IMR-90 (cell line): ENCODE data around the gene NPL. TPM values are rescaled to one million over a fixed set of nuclear protein-coding genes. Genes with fewer than 3 reads are reported as not detected.

ENCODE experiments used
- ATAC-seq: fragments of 200-7000 bp; cut with Tn5 transposase; 2 replicates; pipeline ENCODE4 v1.9.1; 2020; ENCODE audit warnings: low read depth, mild to moderate bottlenecking, moderate library complexity
- BruUV-seq: library from RNA; stranded (reverse); fragments of 400-500 nt; replicated peaks from 2 replicates; lab custom pipeline; 2021; lab: Mats Ljungman, UMichigan
- CTCF ChIA-PET: fragments of 300-600 bp; formaldehyde crosslinking; extraction: SDS; loops from one replicate; lab custom pipeline; 2021; ENCODE audit warnings: antibody characterized with exemption; lab: Yijun Ruan, JAX
- POLR2A ChIA-PET: fragments of 300-600 bp; sonication (Branson Sonifier 250); formaldehyde crosslinking; loops from one replicate; lab custom pipeline; 2022; ENCODE audit warnings: antibody characterized with exemption; ENCODE audit not compliant: unreplicated experiment; lab: Charles Lee
- DNase-seq: peaks from one replicate; pipeline ENCODE4 v3.0.0; 2013
- H2AFZ ChIP-seq: replicated peaks from 2 replicates; pipeline ENCODE3; 2013; ENCODE audit warnings: low read length, mild to moderate bottlenecking; ENCODE audit not compliant: poor library complexity
- H2AK5ac ChIP-seq: 2 replicates; pipeline ENCODE4 v1.6.1; 2013; ENCODE audit warnings: low read depth, low read length, inconsistent platforms
- H2AK9ac ChIP-seq: replicated peaks from 2 replicates; pipeline ENCODE3; 2013; ENCODE audit warnings: mild to moderate bottlenecking, low read depth, low read length, moderate library complexity; ENCODE audit not compliant: poor library complexity
- H2BK120ac ChIP-seq: 2 replicates; pipeline ENCODE4 v1.6.1; 2013; ENCODE audit warnings: low read depth, low read length, inconsistent platforms
- H2BK15ac ChIP-seq: 3 replicates; pipeline ENCODE4 v1.6.1; 2013; ENCODE audit warnings: low read depth, low read length, inconsistent platforms
- H2BK20ac ChIP-seq: 2 replicates; pipeline ENCODE4 v1.6.1; 2013; ENCODE audit warnings: low read depth, mild to moderate bottlenecking, inconsistent platforms, low read length, moderate library complexity
- H2BK5ac ChIP-seq: 2 replicates; pipeline ENCODE4 v1.6.1; 2013; ENCODE audit warnings: mild to moderate bottlenecking, low read depth, low read length, inconsistent platforms; ENCODE audit not compliant: poor library complexity, severe bottlenecking
- H3K14ac ChIP-seq: replicated peaks from 2 replicates; pipeline ENCODE4 v1.6.1; 2013; ENCODE audit warnings: low read depth, low read length, inconsistent platforms
- H3K18ac ChIP-seq: 2 replicates; pipeline ENCODE4 v1.6.1; 2013; ENCODE audit warnings: low read depth, low read length, control low read depth
- H3K23ac ChIP-seq: 2 replicates; pipeline ENCODE4 v1.6.1; 2013; ENCODE audit warnings: low read depth, low read length, inconsistent platforms
- H3K27ac ChIP-seq: 2 replicates; pipeline ENCODE4 v1.5.1; 2013; ENCODE audit warnings: mild to moderate bottlenecking, control low read depth, low read length; ENCODE audit not compliant: insufficient read depth
- H3K27me3 ChIP-seq: 2 replicates; pipeline ENCODE4 v1.6.1; 2013; ENCODE audit warnings: low read length; ENCODE audit not compliant: control insufficient read depth, insufficient read depth
- H3K36me3 ChIP-seq: 2 replicates; pipeline ENCODE4 v1.6.1; 2013; ENCODE audit warnings: low read length, mixed read lengths; ENCODE audit not compliant: control insufficient read depth, insufficient read depth
- H3K4ac ChIP-seq: 2 replicates; pipeline ENCODE4 v1.6.1; 2013; ENCODE audit warnings: low read depth, low read length, inconsistent platforms
- H3K4me1 ChIP-seq: 2 replicates; pipeline ENCODE4 v1.6.1; 2013; ENCODE audit warnings: low read length, mixed read lengths; ENCODE audit not compliant: control insufficient read depth, insufficient read depth
- H3K4me2 ChIP-seq: 2 replicates; pipeline ENCODE4 v1.6.1; 2013; ENCODE audit warnings: low read depth, mild to moderate bottlenecking, control low read depth, low read length, moderate library complexity
- H3K4me3 ChIP-seq: 2 replicates; pipeline ENCODE4 v1.5.1; 2013; ENCODE audit warnings: low read depth, mild to moderate bottlenecking, control low read depth, low read length, moderate library complexity; ENCODE audit not compliant: insufficient read depth
- H3K56ac ChIP-seq: 2 replicates; pipeline ENCODE4 v1.6.1; 2013; ENCODE audit warnings: low read length, inconsistent platforms; ENCODE audit not compliant: insufficient read depth; ENCODE audit errors: extremely low read depth
- H3K79me1 ChIP-seq, 2 experiments: 2 replicates each; pipeline ENCODE4 v1.6.1; 2013; ENCODE audit warnings: low read length in 2 of 2, inconsistent platforms in 1 of 2, low read depth in 1 of 2
- H3K9ac ChIP-seq: 2 replicates; pipeline ENCODE4 v1.6.1; 2013; ENCODE audit warnings: low read depth, low read length, control low read depth
- H3K9me1 ChIP-seq: 2 replicates; pipeline ENCODE4 v1.6.1; 2013; ENCODE audit warnings: low read length, inconsistent platforms; ENCODE audit not compliant: insufficient read depth
- H3K9me3 ChIP-seq: 2 replicates; pipeline ENCODE4 v1.6.1; 2013; ENCODE audit warnings: low read length; ENCODE audit not compliant: control insufficient read depth, insufficient read depth
- H4K20me1 ChIP-seq: 2 replicates; pipeline ENCODE4 v1.6.1; 2013; ENCODE audit warnings: low read length, inconsistent platforms; ENCODE audit not compliant: insufficient read depth
- H4K5ac ChIP-seq: 2 replicates; pipeline ENCODE4 v1.6.1; 2013; ENCODE audit warnings: mild to moderate bottlenecking, low read depth, low read length, control low read depth
- H4K8ac ChIP-seq, 2 experiments: 2 replicates each; pipeline ENCODE4 v1.6.1; 2013; ENCODE audit warnings: low read depth in 2 of 2, low read length in 2 of 2, control low read depth in 1 of 2, inconsistent platforms in 1 of 2
- H4K91ac ChIP-seq: 2 replicates; pipeline ENCODE4 v1.6.1; 2013; ENCODE audit warnings: low read depth, low read length, inconsistent platforms; ENCODE audit not compliant: insufficient read depth
- CEBPB ChIP-seq: IDR thresholded peaks from 2 replicates; pipeline ENCODE4 v1.6.1; 2012; ENCODE audit warnings: low read depth, low read length, improper control_type of control experiment
- CHD1 ChIP-seq: IDR thresholded peaks from 2 replicates; pipeline ENCODE4 v1.6.1; 2012; ENCODE audit warnings: low read depth, low read length, improper control_type of control experiment
- CTCF ChIP-seq: conservative IDR thresholded peaks from 2 replicates; pipeline ENCODE4 v1.5.1; 2012; ENCODE audit warnings: mild to moderate bottlenecking, low read depth, low read length, improper control_type of control experiment
- ELK1 ChIP-seq: fragments of 150-350 bp; IDR thresholded peaks from 2 replicates; pipeline ENCODE4 v1.6.1; 2016; ENCODE audit warnings: low read depth, mild to moderate bottlenecking, low read length, moderate library complexity, borderline replicate concordance
- FOS ChIP-seq: fragments of 150-350 bp; IDR thresholded peaks from 2 replicates; pipeline ENCODE4 v1.6.1; 2016; ENCODE audit warnings: low read depth, low read length
- MAFK ChIP-seq: IDR thresholded peaks from 2 replicates; pipeline ENCODE4 v1.6.1; 2012; ENCODE audit warnings: low read depth, low read length, improper control_type of control experiment
- MAZ ChIP-seq: IDR thresholded peaks from 2 replicates; pipeline ENCODE4 v1.6.1; 2012; ENCODE audit warnings: low read depth, mild to moderate bottlenecking, low read length, improper control_type of control experiment, moderate library complexity, borderline replicate concordance
- MXI1 ChIP-seq: IDR thresholded peaks from 2 replicates; pipeline ENCODE4 v1.6.1; 2012; ENCODE audit warnings: low read depth, mild to moderate bottlenecking, low read length, moderate library complexity, borderline replicate concordance
- POLR2A ChIP-seq: IDR thresholded peaks from 2 replicates; pipeline ENCODE4 v1.6.1; 2012; ENCODE audit warnings: mild to moderate bottlenecking, low read depth, low read length
- RAD21 ChIP-seq: IDR thresholded peaks from 2 replicates; pipeline ENCODE4 v1.6.1; 2012; ENCODE audit warnings: low read length, improper control_type of control experiment
- SMC3 ChIP-seq: fragments of 150-350 bp; IDR thresholded peaks from 2 replicates; pipeline ENCODE4 v1.6.1; 2016; ENCODE audit warnings: low read depth, mild to moderate bottlenecking, antibody characterized with exemption, low read length, moderate library complexity
- USF2 ChIP-seq: fragments of 150-350 bp; IDR thresholded peaks from 2 replicates; pipeline ENCODE4 v1.6.1; 2017; ENCODE audit warnings: mild to moderate bottlenecking, antibody characterized with exemption, low read length, low read depth
- dilution Hi-C: fragments of 300-500 bp; cut with HindIII; formaldehyde crosslinking; loops from one replicate; pipeline ENCODE4 v1.14.3; 2018; ENCODE audit warnings: low sequenced_read_pairs; ENCODE audit not compliant: unreplicated experiment
- in situ Hi-C: fragments of 300-500 bp; cut with MboI; formaldehyde crosslinking; loops from 3 replicates; pipeline ENCODE4 v1.14.3; 2019; ENCODE audit warnings: low sequenced_read_pairs, inconsistent platforms, mixed read lengths
- intact Hi-C: fragments of 100-400 bp; cut with micrococcal nuclease; formaldehyde crosslinking; loops from 2 replicates; pipeline ENCODE4 v1.10.0; 2022
- polyA plus RNA-seq, 3 experiments: library from polyadenylated mRNA; depleted of rRNA; stranded (reverse); fragments of >200 nt; gene quantifications; 2 replicates each; pipeline ENCODE4 v1.2.3, GENCODE V29; 2012; ENCODE audit warnings: low replicate concordance in 1 of 3
- total RNA-seq: library from RNA; depleted of rRNA; stranded (reverse); fragments of >200 nt; gene quantifications from 2 replicates; pipeline ENCODE4 v1.2.3, GENCODE V29; 2012

The NPL gene
- total and polyA plus RNA-seq, 2 of the 4 experiments (the other 2 are of a cell fraction) = 0.36 to 0.68 TPM

DNA sequence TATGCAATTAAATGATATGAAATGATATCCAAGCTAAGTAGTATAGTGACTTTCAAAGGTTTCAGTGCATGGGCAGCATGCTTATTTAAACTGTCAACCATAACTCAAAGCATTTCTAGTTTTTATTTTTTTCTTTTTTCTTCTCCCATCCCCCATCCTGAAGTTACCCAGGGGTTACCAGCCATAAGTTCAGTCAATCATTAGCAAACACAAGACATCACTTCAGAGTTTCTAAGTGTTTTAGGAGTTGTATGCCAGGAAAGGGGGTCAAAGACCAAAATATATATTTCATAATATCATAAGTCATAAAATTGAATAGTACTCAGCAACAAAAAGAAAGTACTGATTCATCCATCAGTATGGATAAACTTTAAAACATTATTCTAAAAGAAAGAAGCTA lies 78.3 kb downstream of the NPL start:
- Histone ChIP-seq H3K79me1 (peaks cover 22 to 26% of the 10 kb centered on the region in 2 experiments), H2AK9ac (no peak overlapping the region), H2BK120ac (no peak overlapping the region), H3K9ac (no peak overlapping the region), H3K27ac (no peak overlapping the region), H3K56ac (no peak overlapping the region), H3K18ac (no peak overlapping the region), H3K23ac (no peak overlapping the region), H3K9me3 (no peaks in the 10 kb centered on the region), H3K9me1 (peaks cover 6% of the 10 kb centered on the region; the same call in 1 of the 2 replicates), H3K4me2 (no peak overlapping the region), H3K4me3 (no peak overlapping the region), H3K27me3 (no peaks in the 10 kb centered on the region), H4K20me1 (peaks cover 12% of the 10 kb centered on the region), H4K5ac (no peak overlapping the region), H2BK15ac (no peak overlapping the region), H2BK20ac (no peak overlapping the region), H2BK5ac (no peak overlapping the region), H2AFZ (no peak overlapping the region), H3K4ac (no peak overlapping the region), H3K36me3 (peaks cover 42% of the 10 kb centered on the region), H2AK5ac (no peak overlapping the region), H3K14ac (no peak overlapping the region), H4K91ac (no peak overlapping the region), H4K8ac (no peak overlapping the region), H3K4me1 (no peaks in the 10 kb centered on the region)
- DNase-seq = no peak
- BruUV-seq = no TSS peak
- in situ Hi-C loops (no loop called here), intact Hi-C loops (no loop called here), dilution Hi-C loops (no loop called here)
- no peak for ATAC-seq
- TF ChIP-seq USF2 (no peak), MXI1 (no peak), MAZ (no peak), ELK1 (no peak), CEBPB (no peak), RAD21 (no peak), CHD1 (no peak), CTCF (no peak), SMC3 (no peak), MAFK (no peak), POLR2A (no peak), FOS (no peak)
- CTCF ChIA-PET = no interaction called here
- POLR2A ChIA-PET = no interaction called here
